ENCODE results near the gene SLC36A1. TPM values are rescaled to one million over a fixed set of nuclear protein-coding genes. Genes with fewer than 3 reads are reported as not detected.

Gene SLC36A1
- total and polyA plus RNA-seq, 2 donors (not counting 3 experiments of a cell fraction or from before 2014, with no cell fraction given) = 11.8 to 14.5 TPM

DNA sequence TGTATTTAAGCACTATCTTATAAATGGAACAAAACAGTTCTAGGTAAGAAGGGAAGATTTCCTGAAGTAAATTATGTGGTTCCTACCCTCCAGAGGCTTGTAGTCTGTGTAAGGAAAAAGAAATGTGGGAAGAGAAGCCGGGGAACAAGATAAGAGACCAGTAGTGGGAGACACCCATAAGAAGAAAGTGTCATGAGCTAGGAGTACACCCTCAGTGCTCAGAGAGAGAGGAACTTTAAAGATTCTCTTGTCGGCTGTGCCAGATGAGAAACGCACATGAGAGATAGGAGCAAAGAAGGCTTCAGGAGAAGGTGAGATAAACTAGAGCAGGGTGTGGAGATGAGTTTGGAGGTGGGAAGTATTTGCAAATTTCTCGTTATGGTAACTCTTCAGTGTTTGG is 18.1 kb downstream of the SLC36A1 start:
- H2AFZ ChIP-seq (ENCODE audit: low read depth, low read length) = no peak overlapping the region
- no peak overlapping the region for H3K4me2 ChIP-seq (ENCODE audit: insufficient read depth, low read length)
- ChIA-PET POLR2A (no interaction called here), CTCF (interaction anchor here (2.6 kb wide), 1 partner anchor 17 kb away, joined by 18 read pairs; the partner anchor contains the start of gene SLC36A1)
- FAIRE-seq (no peak), DNase-seq (ENCODE audit: low read depth, low spot score) (no peak)
- H3K27ac ChIP-seq (ENCODE audit: insufficient read depth, low read depth, low read length) = no peak overlapping the region
- H3K79me2 ChIP-seq (ENCODE audit: control insufficient read depth, insufficient read depth, low read length) = no peaks in the 10 kb centered on the region
- H3K36me3 ChIP-seq (ENCODE audit: control insufficient read depth in 2 of 2, extremely low read depth in 1 of 2, insufficient read depth in 2 of 2, low read length in 2 of 2) = peaks cover 0 to 2% of the 10 kb centered on the region in 2 experiments
- no peaks in the 10 kb centered on the region for H3K27me3 ChIP-seq (ENCODE audit: control insufficient read depth in 2 of 2, insufficient read depth in 2 of 2, low read length in 2 of 2)
- BruUV-seq (replicated peaks) = no TSS peak
- no peaks in the 10 kb centered on the region for H3K9me3 ChIP-seq (replicated peaks; ENCODE audit: control insufficient read depth, insufficient read depth, low read length)
- no peak overlapping the region for H3K9ac ChIP-seq (replicated peaks; ENCODE audit: extremely low read depth, insufficient read depth, low read length)
- TF ChIP-seq, protein P1, sequence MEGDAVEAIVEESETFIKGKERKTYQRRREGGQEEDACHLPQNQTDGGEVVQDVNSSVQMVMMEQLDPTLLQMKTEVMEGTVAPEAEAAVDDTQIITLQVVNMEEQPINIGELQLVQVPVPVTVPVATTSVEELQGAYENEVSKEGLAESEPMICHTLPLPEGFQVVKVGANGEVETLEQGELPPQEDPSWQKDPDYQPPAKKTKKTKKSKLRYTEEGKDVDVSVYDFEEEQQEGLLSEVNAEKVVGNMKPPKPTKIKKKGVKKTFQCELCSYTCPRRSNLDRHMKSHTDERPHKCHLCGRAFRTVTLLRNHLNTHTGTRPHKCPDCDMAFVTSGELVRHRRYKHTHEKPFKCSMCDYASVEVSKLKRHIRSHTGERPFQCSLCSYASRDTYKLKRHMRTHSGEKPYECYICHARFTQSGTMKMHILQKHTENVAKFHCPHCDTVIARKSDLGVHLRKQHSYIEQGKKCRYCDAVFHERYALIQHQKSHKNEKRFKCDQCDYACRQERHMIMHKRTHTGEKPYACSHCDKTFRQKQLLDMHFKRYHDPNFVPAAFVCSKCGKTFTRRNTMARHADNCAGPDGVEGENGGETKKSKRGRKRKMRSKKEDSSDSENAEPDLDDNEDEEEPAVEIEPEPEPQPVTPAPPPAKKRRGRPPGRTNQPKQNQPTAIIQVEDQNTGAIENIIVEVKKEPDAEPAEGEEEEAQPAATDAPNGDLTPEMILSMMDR (IDR thresholded peaks at IDR 0.05; ENCODE audit: extremely low read depth in 1 of 2, insufficient read depth in 1 of 2, low read depth in 1 of 2, low read length in 2 of 2) = no peak
- H3K4me1 ChIP-seq (ENCODE audit: control insufficient read depth, extremely low read depth, insufficient read depth, low read length) = no peaks in the 10 kb centered on the region
- H4K20me1 ChIP-seq (replicated peaks; ENCODE audit: control insufficient read depth, extremely low read depth, insufficient read depth, low read length) = no peaks in the 10 kb centered on the region
- dilution Hi-C loops (cut with MboI; ENCODE audit: extremely low pct_ligation_motif_present, low sequenced_read_pairs) = no loop called here
- intact Hi-C loops (cut with micrococcal nuclease) = no loop called here
- no peak overlapping the region for H3K4me3 ChIP-seq (replicated peaks in 1 of 3; ENCODE audit: insufficient read depth in 1 of 3, low read depth in 1 of 3, low read length in 3 of 3)
- no peaks in the 10 kb centered on the region for H3K9me1 ChIP-seq (replicated peaks; ENCODE audit: control insufficient read depth, extremely low read depth, insufficient read depth, low read length)

DNA sequence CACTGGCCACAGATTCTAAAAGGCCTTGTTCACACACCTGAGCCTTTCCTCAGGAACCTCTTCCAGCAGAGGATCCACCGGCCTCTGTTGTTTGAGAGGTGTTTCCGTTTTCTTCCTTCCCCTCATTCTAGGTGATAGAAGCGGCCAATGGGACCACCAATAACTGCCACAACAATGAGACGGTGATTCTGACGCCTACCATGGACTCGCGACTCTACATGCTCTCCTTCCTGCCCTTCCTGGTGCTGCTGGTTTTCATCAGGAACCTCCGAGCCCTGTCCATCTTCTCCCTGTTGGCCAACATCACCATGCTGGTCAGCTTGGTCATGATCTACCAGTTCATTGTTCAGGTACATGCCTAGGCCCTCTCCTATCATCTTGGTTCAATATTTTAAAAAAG is 20.2 kb downstream of the SLC36A1 start:
- ChIA-PET CTCF (interaction anchor here (0.7 to 1.1 kb wide), 2 partner anchors 10 to 353 kb away, joined by 3 read pairs; no protein-coding TSS in a partner anchor), POLR2A (interaction anchor here (0.7 kb wide), 1 partner anchor 173 kb away, joined by 3 read pairs; no protein-coding TSS in a partner anchor)
- no peak overlapping the region for H3K27ac ChIP-seq (ENCODE audit: insufficient read depth, low read depth, low read length)
- no peaks in the 10 kb centered on the region for H3K27me3 ChIP-seq (ENCODE audit: control insufficient read depth in 2 of 2, insufficient read depth in 2 of 2, low read length in 2 of 2)
- no peak overlapping the region for H3K4me3 ChIP-seq (replicated peaks in 1 of 3; ENCODE audit: insufficient read depth in 1 of 3, low read depth in 1 of 3, low read length in 3 of 3)
- no peak overlapping the region for H3K9ac ChIP-seq (replicated peaks; ENCODE audit: extremely low read depth, insufficient read depth, low read length)
- dilution Hi-C loops (cut with MboI; ENCODE audit: extremely low pct_ligation_motif_present, low sequenced_read_pairs) = no loop called here
- TF ChIP-seq MYC (IDR thresholded peaks at IDR 0.05; ENCODE audit: low read depth, low read length) (no peak), FOS (IDR thresholded peaks at IDR 0.05; ENCODE audit: borderline replicate concordance, insufficient read depth, low read length) (no peak)
- TF ChIP-seq, protein P2, sequence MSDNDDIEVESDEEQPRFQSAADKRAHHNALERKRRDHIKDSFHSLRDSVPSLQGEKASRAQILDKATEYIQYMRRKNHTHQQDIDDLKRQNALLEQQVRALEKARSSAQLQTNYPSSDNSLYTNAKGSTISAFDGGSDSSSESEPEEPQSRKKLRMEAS (IDR thresholded peaks at IDR 0.05; ENCODE audit: insufficient read depth, insufficient read length) = no peak
- TF ChIP-seq, protein P1 (IDR thresholded peaks at IDR 0.05; ENCODE audit: extremely low read depth in 1 of 2, insufficient read depth in 1 of 2, low read depth in 1 of 2, low read length in 2 of 2) = no peak
- H3K4me2 ChIP-seq (ENCODE audit: insufficient read depth, low read length) = no peak overlapping the region
- H3K9me1 ChIP-seq (replicated peaks; ENCODE audit: control insufficient read depth, extremely low read depth, insufficient read depth, low read length) = no peaks in the 10 kb centered on the region
- FAIRE-seq = no peak
- intact Hi-C loops (cut with micrococcal nuclease) = no loop called here
- no TSS peak for BruUV-seq (replicated peaks)
- no peaks in the 10 kb centered on the region for H3K79me2 ChIP-seq (ENCODE audit: control insufficient read depth, insufficient read depth, low read length)
- H2AFZ ChIP-seq (ENCODE audit: low read depth, low read length) = no peak overlapping the region
- peaks cover 0 to 2% of the 10 kb centered on the region in 2 experiments for H3K36me3 ChIP-seq (ENCODE audit: control insufficient read depth in 2 of 2, extremely low read depth in 1 of 2, insufficient read depth in 2 of 2, low read length in 2 of 2)
- no peaks in the 10 kb centered on the region for H3K4me1 ChIP-seq (ENCODE audit: control insufficient read depth, extremely low read depth, insufficient read depth, low read length)
- no peak for DNase-seq (ENCODE audit: low read depth, low spot score)
- H3K9me3 ChIP-seq (replicated peaks; ENCODE audit: control insufficient read depth, insufficient read depth, low read length) = no peaks in the 10 kb centered on the region
- H4K20me1 ChIP-seq (replicated peaks; ENCODE audit: control insufficient read depth, extremely low read depth, insufficient read depth, low read length) = no peaks in the 10 kb centered on the region

All from endothelial cell of umbilical vein (primary cell).